ENCODE measurements around the gene ALKBH2. TPM values are rescaled to one million over a fixed set of nuclear protein-coding genes. Genes with fewer than 3 reads are reported as not detected.

The ALKBH2 gene
- total and polyA plus RNA-seq, 2 of the 8 experiments (the other 6 are each of a cell fraction or from before 2014, with no cell fraction given) = 19.1 to 22.5 TPM

DNA sequence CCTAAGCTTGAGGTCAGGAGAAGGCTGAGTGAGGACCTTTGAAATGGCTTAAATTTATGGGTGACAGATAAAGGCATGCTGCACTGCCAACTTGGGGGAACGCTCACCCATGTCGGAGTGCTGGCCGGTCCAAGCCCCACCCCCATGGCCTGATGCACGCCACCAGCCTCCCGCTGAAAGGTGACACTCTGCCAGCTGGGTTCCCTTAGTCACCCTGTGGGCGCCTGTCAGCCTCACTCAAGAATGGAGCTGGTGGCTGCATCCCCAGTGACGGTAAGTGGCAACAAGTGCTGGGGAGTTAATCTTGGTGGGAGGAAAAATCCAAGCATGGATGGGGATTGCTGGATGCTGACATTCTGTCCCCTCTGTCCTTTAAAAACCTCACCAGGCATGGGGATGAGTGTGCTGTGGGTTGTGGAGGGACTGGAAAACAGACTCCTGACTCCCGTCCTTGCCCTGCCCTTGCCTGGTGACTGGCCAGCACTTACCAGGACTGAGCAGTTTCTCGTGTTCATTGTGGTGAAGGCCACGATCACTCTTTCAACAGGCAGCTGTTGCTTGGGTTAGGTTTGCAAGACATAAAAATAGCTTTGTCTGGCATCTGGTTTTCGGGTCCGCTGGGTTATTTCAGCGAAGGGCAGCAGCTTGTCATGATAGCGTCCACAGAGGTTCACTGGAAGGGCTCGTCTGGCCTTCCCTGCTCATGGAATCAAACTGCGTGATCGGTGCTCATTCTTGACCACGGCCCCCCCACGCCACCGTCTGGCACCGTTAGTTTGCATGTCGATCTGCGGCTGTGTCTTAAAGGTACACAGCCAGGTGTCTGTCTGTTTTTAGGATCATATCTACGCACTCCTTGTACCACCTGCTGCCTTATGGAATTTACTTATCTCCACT is 38.1 kb upstream of the ALKBH2 start:
- whole genome bisulfite sequencing, 2 experiments (ENCODE audit: extremely low coverage in 1 of 2, insufficient coverage in 1 of 2, insufficient read length in 1 of 2, insufficient replicate concordance in 2 of 2, low coverage in 1 of 2, low lambda C conversion rate in 2 of 2, missing lambda C conversion rate in 1 of 2) = 81% methylated on average over 24 of the region's 24 CpGs; no CpG with 5 or more reads in 1 of the 2 experiments
- Histone ChIP-seq H3K36me3 (ENCODE audit: control insufficient read depth in 2 of 4, insufficient read depth in 4 of 4, low read length in 3 of 4) (no peaks in the 10 kb centered on the region), H3K9ac (replicated peaks in 1 of 4; ENCODE audit: extremely low read depth in 1 of 4, low read depth in 3 of 4, low read length in 3 of 4) (no peak overlapping the region), H4K20me1 (replicated peaks in 1 of 2; ENCODE audit: control insufficient read depth in 1 of 2, insufficient read depth in 2 of 2, low read length in 2 of 2) (no peaks in the 10 kb centered on the region), H3K79me2 (ENCODE audit: control insufficient read depth in 1 of 2, insufficient read depth in 2 of 2, low read length in 2 of 2) (no peaks in the 10 kb centered on the region), H3K27ac (ENCODE audit: low read depth, low read length) (no peak overlapping the region), H2AK5ac (ENCODE audit: low read depth, low read length) (no peak overlapping the region), H3K27me3 (replicated peaks in 1 of 4; ENCODE audit: control insufficient read depth in 3 of 4, extremely low read depth in 1 of 4, insufficient read depth in 3 of 4, low read length in 3 of 4) (no peaks in the 10 kb centered on the region), H4K8ac (ENCODE audit: extremely low read depth, insufficient read depth, low read length) (peak overlapping the region; percentile 57), H4K91ac (replicated peaks; ENCODE audit: insufficient read length, low read length) (no peak overlapping the region), H3K9me3 (ENCODE audit: insufficient read depth in 2 of 2, low read depth in 1 of 2, low read length in 1 of 2) (no peaks in the 10 kb centered on the region; a peak in 1 of 4 replicates), H3K4ac (replicated peaks; ENCODE audit: insufficient read length, low read depth, low read length) (no peak overlapping the region), H2BK20ac (ENCODE audit: low read length) (peak overlapping the region; percentile 48; the same call in 1 of the 2 replicates), H3K79me1 (ENCODE audit: low read depth, low read length) (no peaks in the 10 kb centered on the region), H3K23me2 (ENCODE audit: low read depth, low read length) (no peaks in the 10 kb centered on the region), H3K14ac (ENCODE audit: insufficient read length) (no peak overlapping the region), H3K4me2 (ENCODE audit: insufficient read depth in 1 of 2, low read depth in 2 of 2, low read length in 2 of 2) (no peak overlapping the region), H2BK15ac (ENCODE audit: low read length) (no peak overlapping the region; the same call in 1 of the 2 replicates), H2BK12ac (ENCODE audit: low read depth, low read length) (no peak overlapping the region), H3K4me3 (ENCODE audit: extremely low read depth in 1 of 4, insufficient read depth in 2 of 4, low read depth in 3 of 4, low read length in 4 of 4) (no peak overlapping the region), H3K18ac (ENCODE audit: extremely low read depth, low read length) (no peak overlapping the region), H2BK120ac (replicated peaks; ENCODE audit: low read depth, low read length) (no peak overlapping the region), H3K4me1 (replicated peaks in 1 of 4; ENCODE audit: control insufficient read depth in 3 of 4, insufficient read depth in 4 of 4, low read length in 3 of 4) (no peaks in the 10 kb centered on the region), H2AFZ (ENCODE audit: low read length) (no peak overlapping the region), H3K56ac (replicated peaks; ENCODE audit: insufficient read length, low read depth, low read length) (no peak overlapping the region), H2BK5ac (ENCODE audit: low read depth, low read length) (no peak overlapping the region), H4K5ac (ENCODE audit: insufficient read length, low read depth, low read length) (no peak overlapping the region), H3K23ac (ENCODE audit: insufficient read length) (no peak overlapping the region)
- DNase-seq (ENCODE audit: low read depth in 1 of 2, low spot score in 2 of 2) (no peak), FAIRE-seq (no peak)
- CTCF ChIA-PET (ENCODE audit: partially characterized antibody) = interaction anchor here (0.6 to 1.8 kb wide), 9 partner anchors 9 to 436 kb away, joined by 3 to 10 read pairs (median 3); partner anchors contain the start of gene ACACB
- POLR2A ChIA-PET (ENCODE audit: partially characterized antibody) = interaction anchor here (1.8 kb wide), 1 partner anchor 17 kb away, joined by 4 read pairs; no protein-coding TSS in a partner anchor
- no peak for TF ChIP-seq JUN (IDR thresholded peaks at IDR 0.05; ENCODE audit: low read depth, low read length)
- TF ChIP-seq TBP (IDR thresholded peaks at IDR 0.05; ENCODE audit: low read depth, low read length) = no peak
- no peak for TF ChIP-seq GTF2F1 (IDR thresholded peaks at IDR 0.05; ENCODE audit: borderline replicate concordance, low read depth, low read length)
- TF ChIP-seq POLR2AphosphoS5 (IDR thresholded peaks at IDR 0.05; ENCODE audit: low read depth, low read length) = no peak
- TF ChIP-seq SIN3A (conservative IDR thresholded peaks at IDR 0.05 in 1 of 2, IDR thresholded peaks at IDR 0.05 in 1 of 2; ENCODE audit: low read depth in 1 of 2, low read length in 2 of 2) = no peak
- no peak for TF ChIP-seq RXRA (IDR thresholded peaks at IDR 0.05; ENCODE audit: insufficient read depth, low read depth, low read length)
- TF ChIP-seq RNF2 (IDR thresholded peaks at IDR 0.05; ENCODE audit: borderline replicate concordance, low read depth, low read length, missing control alignments, poor library complexity, severe bottlenecking) = no peak
- TF ChIP-seq POLR2A (IDR thresholded peaks at IDR 0.05; ENCODE audit: control extremely low read depth in 1 of 2, low read depth in 2 of 2, low read length in 2 of 2) = no peak
- no peak for TF ChIP-seq HDAC2 (IDR thresholded peaks at IDR 0.05; ENCODE audit: borderline replicate concordance in 1 of 2, low read depth in 2 of 2, low read length in 2 of 2)
- TF ChIP-seq GABPA (IDR thresholded peaks at IDR 0.05; ENCODE audit: borderline replicate concordance, insufficient read depth, low read length) = no peak
- TF ChIP-seq, protein P1, sequence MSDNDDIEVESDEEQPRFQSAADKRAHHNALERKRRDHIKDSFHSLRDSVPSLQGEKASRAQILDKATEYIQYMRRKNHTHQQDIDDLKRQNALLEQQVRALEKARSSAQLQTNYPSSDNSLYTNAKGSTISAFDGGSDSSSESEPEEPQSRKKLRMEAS (IDR thresholded peaks at IDR 0.05) = no peak

Data from H1 (cell line).